D721Med (cell line): ENCODE measurements around the gene RETREG1.

Experiments
- DNase-seq: peaks from one replicate; pipeline ENCODE4 v3.0.0; 2011; ENCODE audit warnings: low spot score; ENCODE audit not compliant: insufficient read length
- FAIRE-seq: peaks from 2 replicates; lab custom pipeline; 2011; peaks lifted over from hg19 to GRCh38; lab: Jason Lieb, UNC
- CTCF ChIP-seq: IDR thresholded peaks from 2 replicates; pipeline ENCODE4 v1.5.1; 2012; ENCODE audit warnings: mild to moderate bottlenecking, control low read depth; ENCODE audit not compliant: insufficient read depth; ENCODE audit errors: missing control alignments

The RETREG1 gene

DNA sequence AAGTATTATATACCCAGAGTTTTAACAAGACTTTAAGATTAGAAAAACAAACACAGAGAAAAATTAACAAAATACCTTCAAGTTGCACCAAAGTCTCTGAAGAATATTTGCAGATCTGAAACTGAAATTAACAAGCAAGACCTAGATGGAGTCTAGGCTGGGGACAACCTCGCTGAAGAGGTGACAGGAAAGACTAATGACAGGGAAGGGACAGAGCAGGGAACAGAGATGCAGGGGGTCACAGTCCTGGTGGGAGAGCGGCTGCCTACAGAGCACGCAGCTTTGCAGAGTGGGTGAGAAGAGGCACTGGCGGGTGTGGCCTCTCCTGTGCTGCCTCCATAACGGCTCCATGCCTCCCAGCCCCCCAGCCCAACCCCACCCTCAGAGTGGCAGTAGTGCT is 13.5 kb downstream of the RETREG1 start:
- TF ChIP-seq CTCF = no peak
- no peak for FAIRE-seq
- no peak for DNase-seq

DNA sequence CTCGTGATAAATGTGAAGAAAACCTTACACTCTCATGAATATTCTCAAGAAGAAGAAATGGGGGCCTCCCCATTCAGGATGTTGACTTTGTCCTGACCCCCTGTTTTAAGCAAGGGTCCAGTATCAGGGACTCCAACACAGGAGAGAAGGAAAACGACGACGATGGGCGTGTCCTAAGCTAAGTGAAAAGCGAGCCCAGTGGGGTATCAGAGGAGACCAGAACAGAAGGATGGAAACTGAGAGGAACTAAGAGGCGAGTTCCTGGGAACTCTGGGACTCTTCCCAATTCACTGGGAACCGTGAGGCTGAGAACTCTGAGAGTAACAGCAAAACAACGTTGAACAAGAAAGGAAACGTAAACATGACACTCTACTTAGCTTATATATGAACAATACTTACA is 14.6 kb downstream of the RETREG1 start:
- TF ChIP-seq CTCF = no peak
- DNase-seq (no peak), FAIRE-seq (no peak)

DNA sequence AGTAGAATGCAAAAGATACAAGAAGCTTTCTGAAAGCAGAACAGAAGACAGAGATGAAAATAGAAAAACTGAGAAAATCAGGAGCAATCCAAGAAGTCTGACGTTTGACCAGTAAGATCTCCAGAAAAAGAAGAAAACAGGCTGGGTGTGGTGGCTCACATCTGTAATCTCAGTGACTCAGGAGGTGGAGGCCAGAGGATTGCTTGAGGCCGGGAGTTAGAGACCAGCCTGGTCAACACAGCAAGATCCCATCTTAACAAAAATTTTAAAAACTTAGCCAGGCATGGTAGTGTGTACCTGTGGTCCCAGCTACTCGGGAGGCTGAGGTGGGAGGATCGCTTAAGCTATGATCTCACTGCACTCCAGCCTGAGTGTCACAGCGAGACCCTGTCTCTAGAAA is 15.9 kb downstream of the RETREG1 start:
- no peak for FAIRE-seq
- no peak for DNase-seq

DNA sequence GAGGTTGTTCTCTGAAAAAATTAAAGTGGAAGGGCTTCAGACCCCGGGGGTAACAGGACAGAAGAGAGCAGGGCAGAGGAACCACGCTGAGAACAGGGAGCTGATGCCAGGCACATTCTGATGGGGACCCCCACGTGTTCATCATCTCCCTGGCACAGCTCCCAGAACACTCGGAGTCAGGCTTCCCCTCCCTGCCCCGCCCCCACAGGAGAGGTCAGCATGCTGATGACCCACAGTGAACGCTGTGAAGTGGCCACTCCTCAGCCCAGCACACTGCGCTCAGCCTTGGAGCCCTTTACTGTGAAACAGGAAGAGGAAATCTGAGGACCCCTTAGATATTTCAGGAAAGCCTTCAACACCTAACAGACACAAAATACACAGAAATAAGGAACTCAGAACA is 16.4 kb downstream of the RETREG1 start:
- DNase-seq (no peak), FAIRE-seq (no peak)
- no peak for TF ChIP-seq CTCF

More for the DNA sequence above, 15.9 kb downstream of the RETREG1 start:
- no peak for TF ChIP-seq CTCF

- FAIRE-seq (no peak), DNase-seq (no peak)
- no peak for TF ChIP-seq CTCF
These were observed 18.7 kb downstream of the RETREG1 start for GRCh38 chr5:16597946-16598694.

- FAIRE-seq (no peak), DNase-seq (no peak)
- TF ChIP-seq CTCF = no peak
These were observed 20.2 kb downstream of the RETREG1 start for GRCh38 chr5:16596581-16596940.

DNA sequence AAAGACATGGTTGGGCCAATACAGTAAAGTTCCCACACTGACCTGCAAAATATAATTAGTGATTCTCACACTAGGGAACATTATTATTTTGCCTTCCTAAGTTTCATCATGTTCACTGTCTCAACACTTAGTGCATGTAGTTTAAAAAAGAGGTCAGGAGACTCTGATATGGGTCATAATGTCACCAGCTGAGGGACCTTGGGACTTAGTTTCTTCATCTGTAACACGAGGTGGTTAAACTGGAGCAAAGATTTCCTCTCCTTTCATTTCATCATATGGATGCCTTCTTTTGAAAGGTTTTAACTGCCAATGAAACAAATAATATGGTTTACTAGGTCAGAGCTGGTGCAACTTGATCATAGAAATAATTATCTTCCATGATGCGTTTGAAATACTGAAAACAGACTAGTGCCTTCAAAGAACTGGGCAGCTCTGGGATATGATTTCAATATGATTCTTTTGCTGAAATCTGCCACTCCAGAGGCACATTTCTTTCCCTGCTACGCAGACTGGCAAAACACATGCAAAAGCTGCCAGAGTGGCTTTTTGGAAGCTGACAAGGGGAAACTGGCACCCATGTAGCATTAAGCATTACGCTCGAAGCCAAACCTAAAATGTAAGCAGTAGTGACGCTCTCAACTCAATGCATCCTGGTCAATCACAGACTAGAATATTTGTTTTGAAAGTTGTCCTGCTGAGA is 20.8 kb downstream of the RETREG1 start:
- no peak for FAIRE-seq
- DNase-seq = no peak
- no peak for TF ChIP-seq CTCF
